ENCODE measurements around the gene PGAP3. TPM values are rescaled to one million over a fixed set of nuclear protein-coding genes. Genes with fewer than 3 reads are reported as not detected.

PGAP3 gene
- total and polyA plus RNA-seq, 2 donors from 2014 or later, result 33.8 to 48.5 TPM

DNA sequence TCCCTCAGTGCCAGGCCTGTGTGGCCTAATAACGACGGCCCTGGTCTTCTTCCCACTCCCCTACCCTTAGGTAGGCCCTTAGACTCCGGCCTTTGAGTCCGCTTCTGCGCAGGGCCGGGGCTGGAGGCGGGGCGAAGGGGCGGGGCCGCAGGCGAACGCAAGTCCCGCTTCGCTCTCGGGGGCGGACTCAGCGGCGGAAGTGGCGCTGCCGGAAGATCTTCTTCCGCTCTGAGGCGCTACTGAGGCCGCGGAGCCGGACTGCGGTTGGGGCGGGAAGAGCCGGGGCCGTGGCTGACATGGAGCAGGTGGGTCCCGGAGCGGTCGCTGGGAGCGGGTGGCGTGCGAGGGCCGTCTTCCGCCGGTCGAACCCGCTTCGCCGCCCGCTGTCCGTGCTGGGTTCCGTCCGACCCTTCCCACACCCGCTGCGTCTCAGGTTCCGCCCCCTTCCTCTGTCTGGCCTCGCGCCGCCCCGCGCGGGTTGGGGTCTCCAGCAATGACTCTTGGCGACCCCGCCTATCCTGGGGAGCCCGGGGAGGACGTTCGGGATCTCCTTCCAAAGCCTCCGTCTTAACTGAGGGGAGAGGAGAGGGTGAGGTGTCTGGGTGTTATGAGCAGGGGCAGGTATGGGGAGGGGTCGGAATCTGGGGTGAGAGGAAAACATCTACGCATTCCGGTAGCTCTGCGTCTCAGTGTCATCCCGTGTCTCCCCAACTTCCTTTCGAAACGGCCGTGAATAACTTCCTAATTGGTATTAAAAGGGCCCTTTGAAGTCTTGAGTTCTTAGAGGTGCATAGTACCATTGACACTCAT is 50.7 kb downstream of the PGAP3 start, which contains the start of gene STARD3:
TSS of gene STARD3 (plus strand) at position 218 of the 810 bp plus-strand sequence. CDS start 16,388 bp downstream, outside the sequence.
- FAIRE-seq (no peak), DNase-seq (peak; percentile 93 to 98 (median 95))
- Histone ChIP-seq H3K4me3 (ENCODE audit: low read length in 3 of 3) (peak within 1 kb of the TSS; percentile 85 to 99 (median 91)), H3K4me1 (ENCODE audit: control insufficient read depth in 2 of 3, insufficient read depth in 2 of 3, low read depth in 1 of 3, low read length in 3 of 3) (peaks cover 2 to 33% (median 15%) of the 10 kb centered on the region in 3 donors), H3K9me3 (ENCODE audit: control insufficient read depth in 2 of 3, insufficient read depth in 1 of 3, low read length in 3 of 3) (no peaks in the 10 kb centered on the region), H3K27me3 (ENCODE audit: control insufficient read depth, insufficient read depth, low read length) (no peaks in the 10 kb centered on the region), H3K36me3 (ENCODE audit: control insufficient read depth in 2 of 3, insufficient read depth in 3 of 3, low read length in 3 of 3) (no peaks in the 10 kb centered on the region), H3K27ac (ENCODE audit: low read depth in 2 of 2, low read length in 2 of 2) (peak within 1 kb of the TSS; percentile 85 to 88), H3K9ac (ENCODE audit: low read length in 3 of 3) (peak within 1 kb of the TSS; percentile 71 to 99 (median 79))
- intact Hi-C loops (cut with DNase I), result no loop called here
- TF ChIP-seq, protein P1, sequence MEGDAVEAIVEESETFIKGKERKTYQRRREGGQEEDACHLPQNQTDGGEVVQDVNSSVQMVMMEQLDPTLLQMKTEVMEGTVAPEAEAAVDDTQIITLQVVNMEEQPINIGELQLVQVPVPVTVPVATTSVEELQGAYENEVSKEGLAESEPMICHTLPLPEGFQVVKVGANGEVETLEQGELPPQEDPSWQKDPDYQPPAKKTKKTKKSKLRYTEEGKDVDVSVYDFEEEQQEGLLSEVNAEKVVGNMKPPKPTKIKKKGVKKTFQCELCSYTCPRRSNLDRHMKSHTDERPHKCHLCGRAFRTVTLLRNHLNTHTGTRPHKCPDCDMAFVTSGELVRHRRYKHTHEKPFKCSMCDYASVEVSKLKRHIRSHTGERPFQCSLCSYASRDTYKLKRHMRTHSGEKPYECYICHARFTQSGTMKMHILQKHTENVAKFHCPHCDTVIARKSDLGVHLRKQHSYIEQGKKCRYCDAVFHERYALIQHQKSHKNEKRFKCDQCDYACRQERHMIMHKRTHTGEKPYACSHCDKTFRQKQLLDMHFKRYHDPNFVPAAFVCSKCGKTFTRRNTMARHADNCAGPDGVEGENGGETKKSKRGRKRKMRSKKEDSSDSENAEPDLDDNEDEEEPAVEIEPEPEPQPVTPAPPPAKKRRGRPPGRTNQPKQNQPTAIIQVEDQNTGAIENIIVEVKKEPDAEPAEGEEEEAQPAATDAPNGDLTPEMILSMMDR (IDR thresholded peaks at IDR 0.05; ENCODE audit: borderline replicate concordance, extremely low read depth, insufficient read depth), result no peak

DNA sequence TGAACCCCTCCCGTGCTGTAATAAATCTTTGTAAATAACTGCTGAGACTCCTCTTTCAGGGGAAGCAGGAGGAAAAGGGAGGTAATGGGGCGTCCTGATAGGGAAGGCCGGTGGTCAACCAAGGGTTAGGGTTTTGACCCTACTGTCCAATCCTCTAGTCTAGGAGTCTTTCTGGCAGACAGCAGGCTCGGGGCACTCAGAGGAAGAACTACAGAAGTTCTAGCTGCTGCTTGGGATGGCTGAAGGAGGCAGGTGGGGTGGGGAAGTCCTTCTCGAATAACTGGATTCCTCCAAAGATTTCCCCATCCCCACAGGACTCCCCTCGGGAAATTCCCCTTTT is 51.3 kb downstream of the PGAP3 start:
- H3K36me3 ChIP-seq (ENCODE audit: control insufficient read depth in 2 of 3, insufficient read depth in 3 of 3, low read length in 3 of 3), result no peaks in the 10 kb centered on the region
- FAIRE-seq (no peak), DNase-seq (no peak)
- no peaks in the 10 kb centered on the region for H3K27me3 ChIP-seq (ENCODE audit: control insufficient read depth, insufficient read depth, low read length)
- peak overlapping the region; percentile 78 to 99 (median 85) for H3K4me3 ChIP-seq (ENCODE audit: low read length in 3 of 3)
- peak overlapping the region; percentile 83 to 88 for H3K27ac ChIP-seq (ENCODE audit: low read depth in 2 of 2, low read length in 2 of 2)
- H3K4me1 ChIP-seq (ENCODE audit: control insufficient read depth in 2 of 3, insufficient read depth in 2 of 3, low read depth in 1 of 3, low read length in 3 of 3), result peaks cover 2 to 33% (median 15%) of the 10 kb centered on the region in 3 donors
- H3K9me3 ChIP-seq (ENCODE audit: control insufficient read depth in 2 of 3, insufficient read depth in 1 of 3, low read length in 3 of 3), result no peaks in the 10 kb centered on the region
- intact Hi-C loops (cut with DNase I), result no loop called here
- TF ChIP-seq, protein P1 (IDR thresholded peaks at IDR 0.05; ENCODE audit: borderline replicate concordance, extremely low read depth, insufficient read depth), result no peak
- H3K9ac ChIP-seq (ENCODE audit: low read length in 3 of 3), result peak overlapping the region; percentile 39 to 99 (median 79)

DNA sequence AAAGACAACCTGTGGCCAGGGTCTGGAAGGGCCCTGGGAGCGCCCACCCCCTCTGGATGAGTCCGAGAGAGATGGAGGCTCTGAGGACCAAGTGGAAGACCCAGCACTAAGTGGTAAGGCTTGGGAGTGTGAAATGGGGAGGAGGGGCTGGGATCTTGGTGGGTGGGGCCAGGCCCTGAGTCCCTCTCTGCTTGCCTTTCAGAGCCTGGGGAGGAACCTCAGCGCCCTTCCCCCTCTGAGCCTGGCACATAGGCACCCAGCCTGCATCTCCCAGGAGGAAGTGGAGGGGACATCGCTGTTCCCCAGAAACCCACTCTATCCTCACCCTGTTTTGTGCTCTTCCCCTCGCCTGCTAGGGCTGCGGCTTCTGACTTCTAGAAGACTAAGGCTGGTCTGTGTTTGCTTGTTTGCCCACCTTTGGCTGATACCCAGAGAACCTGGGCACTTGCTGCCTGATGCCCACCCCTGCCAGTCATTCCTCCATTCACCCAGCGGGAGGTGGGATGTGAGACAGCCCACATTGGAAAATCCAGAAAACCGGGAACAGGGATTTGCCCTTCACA is 52.2 kb downstream of the PGAP3 start:
- FAIRE-seq (no peak), DNase-seq (no peak)
- Histone ChIP-seq H3K4me1 (ENCODE audit: control insufficient read depth in 2 of 3, insufficient read depth in 2 of 3, low read depth in 1 of 3, low read length in 3 of 3) (peaks cover 2 to 30% (median 15%) of the 10 kb centered on the region in 3 donors), H3K27me3 (ENCODE audit: control insufficient read depth, insufficient read depth, low read length) (no peaks in the 10 kb centered on the region), H3K36me3 (ENCODE audit: control insufficient read depth in 2 of 3, insufficient read depth in 3 of 3, low read length in 3 of 3) (no peaks in the 10 kb centered on the region), H3K9ac (ENCODE audit: low read length in 3 of 3) (peak overlapping the region in 1 of 3 donors; percentile 99), H3K4me3 (ENCODE audit: low read length in 3 of 3) (no peak overlapping the region), H3K9me3 (ENCODE audit: control insufficient read depth in 2 of 3, insufficient read depth in 1 of 3, low read length in 3 of 3) (no peaks in the 10 kb centered on the region), H3K27ac (ENCODE audit: low read depth in 2 of 2, low read length in 2 of 2) (no peak overlapping the region)
- intact Hi-C loops (cut with DNase I), result no loop called here
- TF ChIP-seq, protein P1 (IDR thresholded peaks at IDR 0.05; ENCODE audit: borderline replicate concordance, extremely low read depth, insufficient read depth), result no peak

All from kidney (tissue), 14 donors.